Keratinocyte (primary cell): ENCODE measurements around the gene STON2. TPM values are rescaled to one million over a fixed set of nuclear protein-coding genes. Genes with fewer than 3 reads are reported as not detected.

Experiments
- DNase-seq: peaks from one replicate; pipeline ENCODE4 v3.0.0-alpha.2; 2011; ENCODE audit warnings: low read depth, missing footprints, low spot score
- FAIRE-seq: peaks from 2 replicates; lab custom pipeline; 2011; peaks lifted over from hg19 to GRCh38; lab: Jason Lieb, UNC
- H2AFZ ChIP-seq: 2 replicates; pipeline ENCODE4 v1.6.0; 2012; ENCODE audit warnings: low read length, control low read depth, inconsistent platforms; ENCODE audit not compliant: control insufficient read depth
- H3K27ac ChIP-seq: 2 replicates; pipeline ENCODE4 v1.5.1; 2011; ENCODE audit warnings: low read length; ENCODE audit not compliant: control insufficient read depth, insufficient read depth
- H3K27me3 ChIP-seq: 3 replicates; pipeline ENCODE4 v1.6.0; 2011; ENCODE audit warnings: low read length; ENCODE audit not compliant: control insufficient read depth, insufficient read depth; ENCODE audit errors: extremely low read depth
- H3K36me3 ChIP-seq, 2 experiments: 2 replicates in 1 of 2; 3 replicates in 1 of 2; pipeline ENCODE4 v1.5.1; 2011; ENCODE audit warnings: low read length in 2 of 2, mild to moderate bottlenecking in 1 of 2; ENCODE audit not compliant: control insufficient read depth in 2 of 2, insufficient read depth in 2 of 2; ENCODE audit errors: extremely low read depth in 1 of 2
- H3K4me1 ChIP-seq: 3 replicates; pipeline ENCODE4 v1.5.1; 2011; ENCODE audit warnings: low read length; ENCODE audit not compliant: control insufficient read depth, insufficient read depth; ENCODE audit errors: extremely low read depth
- H3K4me2 ChIP-seq: 3 replicates; pipeline ENCODE4 v1.6.0; 2011; ENCODE audit warnings: low read depth, low read length; ENCODE audit not compliant: control insufficient read depth, insufficient read depth; ENCODE audit errors: extremely low read depth
- H3K4me3 ChIP-seq, 3 experiments: fragments of 200-600 bp in 1 of 3; sonication (generic) in 1 of 3; 2 replicates in 2 of 3; 3 replicates in 1 of 3; pipeline ENCODE4 v1.5.1; 2011 to 2016; ENCODE audit warnings: low read length in 3 of 3, mild to moderate bottlenecking in 3 of 3, control low read depth in 2 of 3, inconsistent platforms in 1 of 3, low read depth in 1 of 3, mixed read lengths in 1 of 3, mixed run types in 1 of 3, moderate library complexity in 1 of 3; ENCODE audit not compliant: control insufficient read depth in 2 of 3, insufficient read depth in 2 of 3; ENCODE audit errors: extremely low read depth in 1 of 3
- H3K79me2 ChIP-seq: 2 replicates; pipeline ENCODE4 v1.6.0; 2012; ENCODE audit warnings: low read length; ENCODE audit not compliant: control insufficient read depth, insufficient read depth
- H3K9ac ChIP-seq: 3 replicates; pipeline ENCODE4 v1.6.0; 2011; ENCODE audit warnings: low read length; ENCODE audit not compliant: control insufficient read depth, insufficient read depth; ENCODE audit errors: extremely low read depth
- H3K9me1 ChIP-seq: 3 replicates; pipeline ENCODE4 v1.6.0; 2011; ENCODE audit warnings: low read length; ENCODE audit not compliant: control insufficient read depth, insufficient read depth; ENCODE audit errors: extremely low read depth
- H3K9me3 ChIP-seq: 2 replicates; pipeline ENCODE4 v1.5.1; 2012; ENCODE audit warnings: low read depth, low read length; ENCODE audit not compliant: control insufficient read depth
- H4K20me1 ChIP-seq: 3 replicates; pipeline ENCODE4 v1.6.0; 2011; ENCODE audit warnings: low read length; ENCODE audit not compliant: control insufficient read depth, insufficient read depth; ENCODE audit errors: extremely low read depth
- CTCF ChIP-seq, 3 experiments: IDR thresholded peaks in 1 of 3; conservative IDR thresholded peaks in 1 of 3; optimal IDR thresholded peaks in 1 of 3; 2 replicates in 2 of 3; 3 replicates in 1 of 3; pipeline versions ENCODE3 to v1.5.1; 2011; ENCODE audit warnings: low read length in 3 of 3, mild to moderate bottlenecking in 3 of 3, moderate library complexity in 2 of 3, control low read depth in 1 of 3, inconsistent platforms in 1 of 3; ENCODE audit not compliant: insufficient read depth in 2 of 3; ENCODE audit errors: extremely low read depth in 1 of 3
- EZH2 ChIP-seq: IDR thresholded peaks from one replicate; pipeline ENCODE4 v1.6.1; 2012; ENCODE audit warnings: inconsistent platforms, mild to moderate bottlenecking, low read length, moderate library complexity
- dilution Hi-C: fragments of 300-500 bp; cut with MboI; formaldehyde crosslinking; loops from one replicate; pipeline ENCODE4 v1.7.0; 2020; ENCODE audit warnings: low sequenced_read_pairs; ENCODE audit not compliant: extremely low pct_ligation_motif_present
- polyA plus RNA-seq, 5 experiments: library from polyadenylated mRNA; depleted of rRNA in 3 of 5; stranded (reverse) in 3 of 5; stranded (forward) in 1 of 5; unstranded in 1 of 5; fragments of >200 nt; gene quantifications; 1 replicate in 1 of 5; 2 replicates in 3 of 5; 3 replicates in 1 of 5; pipeline versions ENCODE4 v1.2.1 to v1.2.3, GENCODE V29; 2011 to 2012; ENCODE audit warnings: missing spikeins in 2 of 5, low read depth in 1 of 5, low replicate concordance in 1 of 5

The STON2 gene
- polyA plus RNA-seq, 1 donor (not counting 4 experiments of a cell fraction or from before 2014, with no cell fraction given): 82.3 TPM

GRCh38 chr14:81418057-81418790 is 18.1 kb upstream of the STON2 start:
- Histone ChIP-seq H3K9ac (no peak overlapping the region), H3K9me1 (no peaks in the 10 kb centered on the region), H3K9me3 (no peaks in the 10 kb centered on the region), H3K36me3 (peaks cover 0 to 6% of the 10 kb centered on the region in 2 experiments), H3K4me2 (no peak overlapping the region), H3K27me3 (no peaks in the 10 kb centered on the region), H3K4me1 (peaks cover 6% of the 10 kb centered on the region), H3K4me3 (no peak overlapping the region), H3K79me2 (peaks cover 5% of the 10 kb centered on the region), H2AFZ (no peak overlapping the region), H3K27ac (no peak overlapping the region), H4K20me1 (no peaks in the 10 kb centered on the region)
- no peak for TF ChIP-seq EZH2
- TF ChIP-seq CTCF (optimal IDR thresholded peaks at IDR 0.05 in 1 of 3, IDR thresholded peaks at IDR 0.05 in 1 of 3, conservative IDR thresholded peaks at IDR 0.05 in 1 of 3; ENCODE audit: extremely low read depth in 1 of 3, insufficient read depth in 2 of 3, low read length in 3 of 3): no peak
- dilution Hi-C loops: no loop called here
- no peak for DNase-seq
- FAIRE-seq: no peak

- Histone ChIP-seq H3K4me2 (no peak overlapping the region), H3K9me3 (no peaks in the 10 kb centered on the region), H3K9me1 (no peaks in the 10 kb centered on the region), H3K4me3 (no peak overlapping the region), H3K27me3 (no peaks in the 10 kb centered on the region), H3K27ac (no peak overlapping the region), H3K9ac (no peak overlapping the region), H3K36me3 (peaks cover 0 to 5% of the 10 kb centered on the region in 2 experiments), H3K79me2 (peaks cover 5% of the 10 kb centered on the region), H3K4me1 (peaks cover 6% of the 10 kb centered on the region), H2AFZ (no peak overlapping the region), H4K20me1 (no peaks in the 10 kb centered on the region)
- DNase-seq (no peak), FAIRE-seq (no peak)
- dilution Hi-C loops: no loop called here
- TF ChIP-seq EZH2 (no peak), CTCF (optimal IDR thresholded peaks at IDR 0.05 in 1 of 3, IDR thresholded peaks at IDR 0.05 in 1 of 3, conservative IDR thresholded peaks at IDR 0.05 in 1 of 3; ENCODE audit: extremely low read depth in 1 of 3, insufficient read depth in 2 of 3, low read length in 3 of 3) (no peak)
These were observed 16.9 kb upstream of the STON2 start for GRCh38 chr14:81416981-81417380.
